ENCODE measurements around the gene COPB1. TPM values are rescaled to one million over a fixed set of nuclear protein-coding genes. Genes with fewer than 3 reads are reported as not detected.

The COPB1 gene
- total and polyA plus RNA-seq, 9 of the 15 experiments (the other 6 are each of a cell fraction or from before 2014, with no cell fraction given) = 64.7 to 188 (median 91.6) TPM

GRCh38 chr11:14499560-14500180 lies at the start of gene COPB1 (continued):
- TF ChIP-seq ETV1 (tag; conservative IDR thresholded peaks at IDR 0.05; ENCODE audit: low read depth) (peak; percentile 93), RBM14 (IDR thresholded peaks at IDR 0.05; ENCODE audit: borderline replicate concordance, insufficient read depth, low read depth, low read length) (no peak), TAF1 (IDR thresholded peaks at IDR 0.05; ENCODE audit: control insufficient read depth, extremely low read depth, insufficient read depth, low read length, severe bottlenecking) (peak; percentile 80), SFPQ (IDR thresholded peaks at IDR 0.05; ENCODE audit: low read depth, low read length) (no peak), RFX7 (CRISPR knock-in tag; IDR thresholded peaks at IDR 0.05) (no peak), ETV5 (CRISPR knock-in tag; IDR thresholded peaks at IDR 0.05; ENCODE audit: low read depth) (peak; percentile 89), SETDB1 (IDR thresholded peaks at IDR 0.05; ENCODE audit: low read length) (no peak), CREB3L1 (IDR thresholded peaks at IDR 0.05; ENCODE audit: borderline replicate concordance, low read depth) (peak; percentile 99), MXI1 (IDR thresholded peaks at IDR 0.05; ENCODE audit: low read depth, low read length) (no peak), MEIS2 (IDR thresholded peaks at IDR 0.05; ENCODE audit: partially characterized antibody) (no peak), ASH1L (IDR thresholded peaks at IDR 0.05; ENCODE audit: borderline replicate concordance, low read depth, partially characterized antibody) (no peak), GABPB2 (CRISPR knock-in tag; conservative IDR thresholded peaks at IDR 0.05) (no peak), ZNF263 (CRISPR knock-in tag; IDR thresholded peaks at IDR 0.05; ENCODE audit: borderline replicate concordance) (0 out of 2 replicates have a peak, but pooled peaks have one; percentile 48), CREM (IDR thresholded peaks at IDR 0.05; ENCODE audit: low read depth) (peak; percentile 92)

Measured in K562 (cell line).